HUES48 (cell line): ENCODE results near the gene GADD45B.
"Not testable (repeated sequence)": the region's sequence is repeated elsewhere in the genome, so short reads cannot be mapped to it uniquely, and the experiment has no call there.

Experiments
- H3K27ac ChIP-seq: one replicate; pipeline ENCODE4 v1.7.0; 2013; ENCODE audit warnings: low read depth, low read length, inconsistent platforms
- H3K27me3 ChIP-seq: 2 replicates; pipeline ENCODE4 v1.6.1; 2013; ENCODE audit warnings: mild to moderate bottlenecking, low read length; ENCODE audit not compliant: control insufficient read depth, insufficient read depth
- H3K36me3 ChIP-seq: 2 replicates; pipeline ENCODE4 v1.6.1; 2013; ENCODE audit warnings: low read length; ENCODE audit not compliant: control insufficient read depth, insufficient read depth
- H3K4me1 ChIP-seq: 2 replicates; pipeline ENCODE4 v1.6.1; 2013; ENCODE audit warnings: mild to moderate bottlenecking, low read length; ENCODE audit not compliant: control insufficient read depth, insufficient read depth
- H3K4me3 ChIP-seq: 2 replicates; pipeline ENCODE4 v1.5.1; 2013; ENCODE audit warnings: mild to moderate bottlenecking, low read depth, low read length
- H3K9ac ChIP-seq: 2 replicates; pipeline ENCODE4 v1.6.1; 2013; ENCODE audit warnings: mild to moderate bottlenecking, low read depth, low read length, moderate library complexity
- H3K9me3 ChIP-seq: 2 replicates; pipeline ENCODE4 v1.6.1; 2013; ENCODE audit warnings: low read length; ENCODE audit not compliant: control insufficient read depth, insufficient read depth

GADD45B gene

DNA sequence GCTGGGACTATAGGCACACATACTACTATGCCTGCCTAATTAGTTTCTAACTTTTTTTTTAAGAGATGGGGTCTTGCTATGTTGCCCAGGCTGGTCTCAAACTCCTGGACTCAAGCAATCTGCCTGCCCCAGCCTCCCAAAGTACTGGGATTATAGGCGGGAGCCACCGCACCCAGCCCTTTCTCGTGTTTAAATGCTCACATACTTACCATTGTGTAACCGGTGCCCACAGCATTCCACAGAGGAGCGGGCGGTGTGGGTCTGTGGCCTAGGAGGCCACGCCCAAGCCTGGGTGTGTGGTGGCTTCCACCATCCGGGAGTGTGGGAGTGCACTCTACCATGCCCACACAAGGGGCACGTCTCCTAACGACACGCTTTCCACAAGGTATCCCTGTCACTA lies 26.9 kb upstream of the GADD45B start:
- no peak overlapping the region for H3K27ac ChIP-seq
- no peaks in the 10 kb centered on the region for H3K4me1 ChIP-seq
- peaks cover 22% of the 10 kb centered on the region for H3K36me3 ChIP-seq
- H3K9ac ChIP-seq = no peak overlapping the region
- no peak overlapping the region for H3K4me3 ChIP-seq
- no peaks in the 10 kb centered on the region for H3K9me3 ChIP-seq
- no peaks in the 10 kb centered on the region for H3K27me3 ChIP-seq

- no peaks in the 10 kb centered on the region; the same call in 1 of the 2 replicates for H3K4me1 ChIP-seq
- no peak overlapping the region for H3K9ac ChIP-seq
- H3K36me3 ChIP-seq = peaks cover 15% of the 10 kb centered on the region; the same call in 1 of the 2 replicates
- no peak overlapping the region for H3K27ac ChIP-seq
- H3K27me3 ChIP-seq = no peaks in the 10 kb centered on the region
- no peak overlapping the region for H3K4me3 ChIP-seq
- no peaks in the 10 kb centered on the region for H3K9me3 ChIP-seq
Observed at GRCh38 chr19:2451138-2451537, 24.8 kb upstream of the GADD45B start.

DNA sequence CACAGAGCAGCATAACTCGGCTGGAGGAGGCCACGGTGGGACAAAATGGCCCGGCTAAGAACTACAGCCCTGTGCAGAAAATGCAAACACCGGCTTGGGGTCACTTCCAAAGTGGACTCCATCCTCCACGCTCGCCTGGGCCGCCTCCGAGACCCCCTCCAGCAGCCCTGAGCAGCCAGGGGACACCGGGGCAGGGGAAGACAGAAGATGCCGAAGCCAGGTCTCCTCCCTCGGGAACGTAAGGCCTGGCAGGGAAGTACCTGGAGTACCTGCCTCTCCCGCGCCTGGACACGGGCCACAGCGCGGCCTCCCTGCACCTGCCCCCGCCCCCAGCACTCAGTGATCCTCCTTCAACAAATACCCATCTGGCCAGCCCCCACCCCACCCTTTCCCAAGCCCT lies 24.2 kb upstream of the GADD45B start:
- Histone ChIP-seq H3K4me3 (no peak overlapping the region), H3K36me3 (peaks cover 15% of the 10 kb centered on the region; the same call in 1 of the 2 replicates), H3K27ac (no peak overlapping the region), H3K4me1 (no peaks in the 10 kb centered on the region; the same call in 1 of the 2 replicates), H3K27me3 (no peaks in the 10 kb centered on the region), H3K9me3 (no peaks in the 10 kb centered on the region), H3K9ac (no peak overlapping the region)

GRCh38 chr19:2453431-2454025 lies 22.4 kb upstream of the GADD45B start:
- H3K9ac ChIP-seq = 0 out of 2 replicates have a peak overlapping the region, but pooled peaks have one; percentile 18
- H3K27ac ChIP-seq = no peak overlapping the region
- no peak overlapping the region for H3K4me3 ChIP-seq
- no peaks in the 10 kb centered on the region; the same call in 1 of the 2 replicates for H3K4me1 ChIP-seq
- no peaks in the 10 kb centered on the region for H3K27me3 ChIP-seq
- H3K36me3 ChIP-seq = peaks cover 15% of the 10 kb centered on the region; the same call in 1 of the 2 replicates
- no peaks in the 10 kb centered on the region for H3K9me3 ChIP-seq

DNA sequence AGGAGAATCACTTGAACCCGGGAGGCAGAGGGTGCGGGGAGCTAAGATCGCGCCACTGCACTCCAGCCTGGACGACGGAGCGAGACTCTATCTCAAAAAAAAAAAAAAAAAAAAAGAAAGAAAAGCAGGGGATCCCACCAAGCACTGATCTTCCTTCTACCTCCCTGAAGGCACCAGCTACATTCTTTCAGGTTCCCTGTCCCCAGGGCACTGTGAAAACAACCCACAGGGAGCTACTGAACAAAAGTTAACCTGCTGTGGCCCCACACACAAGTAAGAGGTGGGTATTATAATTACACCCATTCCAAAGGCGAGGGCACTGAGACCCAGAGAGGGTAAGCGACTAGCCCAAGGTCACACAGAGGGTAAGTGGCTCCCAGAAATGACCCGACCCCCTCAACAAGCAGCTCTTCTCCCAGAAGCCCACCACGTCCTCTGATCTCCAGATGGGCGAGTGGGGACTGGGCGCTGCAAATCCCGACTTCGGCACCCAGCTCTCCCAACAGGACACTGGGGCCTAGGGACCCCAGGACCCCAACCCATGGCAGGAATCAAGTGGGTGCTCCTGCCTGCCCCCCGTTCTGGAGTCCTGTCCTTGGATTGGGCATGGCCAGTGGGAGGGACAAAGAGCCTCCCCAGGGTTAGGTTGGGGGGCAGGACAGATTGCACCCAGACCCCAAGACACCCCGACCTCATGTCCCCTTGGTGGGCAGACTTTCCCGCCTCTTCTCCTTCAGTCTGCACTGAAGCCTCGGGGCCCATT lies 21.5 kb upstream of the GADD45B start:
- Histone ChIP-seq H3K9ac (no peak overlapping the region), H3K27me3 (no peaks in the 10 kb centered on the region), H3K36me3 (peaks cover 9% of the 10 kb centered on the region; the same call in 1 of the 2 replicates), H3K4me1 (no peaks in the 10 kb centered on the region; the same call in 1 of the 2 replicates), H3K4me3 (no peak overlapping the region), H3K27ac (no peak overlapping the region), H3K9me3 (no peaks in the 10 kb centered on the region)

GRCh38 chr19:2454962-2455850 lies 20.7 kb upstream of the GADD45B start:
- Histone ChIP-seq H3K27ac (peak overlapping the region; percentile 61), H3K27me3 (no peaks in the 10 kb centered on the region), H3K4me3 (peak overlapping the region; percentile 85), H3K36me3 (peaks cover 9% of the 10 kb centered on the region; the same call in 1 of the 2 replicates), H3K4me1 (no peaks in the 10 kb centered on the region; the same call in 1 of the 2 replicates), H3K9ac (0 out of 2 replicates have a peak overlapping the region, but pooled peaks have one; percentile 18), H3K9me3 (no peaks in the 10 kb centered on the region)

DNA sequence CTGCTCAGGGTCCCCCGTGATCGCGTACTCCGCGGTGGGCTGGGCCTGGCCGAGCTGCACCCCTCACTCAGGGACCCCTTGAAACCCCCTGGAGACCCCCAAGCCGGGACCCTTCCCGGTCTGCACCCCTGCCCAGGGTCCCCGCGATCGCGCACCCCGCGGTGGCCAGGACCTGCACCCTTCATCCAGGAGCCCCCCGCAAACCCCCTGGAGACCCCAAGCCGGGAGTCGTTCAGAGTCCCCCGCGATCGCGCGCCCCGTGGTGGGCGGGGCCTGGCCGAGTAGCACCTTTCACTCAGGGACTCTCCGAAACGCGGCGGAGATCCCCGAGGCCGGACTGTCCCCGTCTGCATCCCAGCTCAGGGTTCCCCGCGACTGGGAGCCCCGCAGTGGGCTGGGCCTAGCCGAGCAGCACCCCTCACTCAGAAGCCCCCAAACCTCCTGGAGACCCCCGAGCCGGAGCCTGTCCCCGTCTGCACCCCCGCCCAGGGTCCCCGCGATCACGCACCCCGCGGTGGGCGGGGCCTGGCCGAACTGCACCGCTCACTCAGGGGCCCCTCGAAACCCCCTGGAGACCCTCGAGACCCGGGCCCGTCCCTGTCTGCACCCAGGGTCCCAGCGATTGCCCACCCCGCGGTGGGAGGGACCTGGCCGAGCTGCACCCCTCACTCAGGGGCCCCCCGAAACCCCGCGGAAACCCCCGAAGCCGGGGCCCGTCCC lies 19.9 kb upstream of the GADD45B start:
- Histone ChIP-seq H3K4me3 (peak overlapping the region; percentile 85), H3K9ac (peak overlapping the region; percentile 77; the same call in 1 of the 2 replicates), H3K27me3 (no peaks in the 10 kb centered on the region), H3K27ac (peak overlapping the region; percentile 61), H3K36me3 (peaks cover 6% of the 10 kb centered on the region; the same call in 1 of the 2 replicates), H3K4me1 (no peaks in the 10 kb centered on the region; the same call in 1 of the 2 replicates), H3K9me3 (no peaks in the 10 kb centered on the region)

DNA sequence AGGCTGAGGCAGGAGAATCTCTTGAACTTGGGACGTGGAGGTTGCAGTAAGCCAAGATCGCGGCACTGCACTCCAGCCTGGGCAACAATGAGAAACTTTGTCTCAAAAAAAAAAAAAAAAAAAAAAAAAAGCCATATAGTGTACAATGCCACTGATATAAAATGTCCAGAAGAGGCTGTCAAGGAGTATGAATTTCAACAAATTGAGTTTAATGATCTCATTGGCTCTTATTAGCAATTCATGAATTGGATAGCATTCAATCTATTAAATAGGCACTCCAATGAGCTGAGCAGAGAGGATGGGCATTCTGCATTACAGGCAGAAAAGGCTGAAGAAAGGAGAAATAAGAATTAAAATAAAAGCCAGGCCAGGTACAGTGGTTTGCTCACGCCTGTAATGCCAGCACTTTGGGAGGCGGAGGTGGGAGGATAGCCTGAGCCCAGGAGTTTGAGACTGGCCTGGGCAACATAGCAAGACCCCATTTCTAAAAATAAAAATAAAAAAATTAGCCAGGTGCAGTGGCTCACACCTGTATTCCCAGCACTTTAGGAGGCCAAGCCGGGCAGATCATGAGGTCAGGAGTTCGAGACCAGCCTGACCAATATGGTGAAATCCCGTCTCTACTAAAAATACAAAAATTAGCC lies 18.4 kb upstream of the GADD45B start:
- Histone ChIP-seq H3K27me3 (no peaks in the 10 kb centered on the region), H3K27ac (peak overlapping the region; percentile 69), H3K36me3 (no peaks in the 10 kb centered on the region), H3K4me3 (no peak overlapping the region), H3K9ac (no peak overlapping the region), H3K9me3 (no peaks in the 10 kb centered on the region), H3K4me1 (no peaks in the 10 kb centered on the region; the same call in 1 of the 2 replicates)

DNA sequence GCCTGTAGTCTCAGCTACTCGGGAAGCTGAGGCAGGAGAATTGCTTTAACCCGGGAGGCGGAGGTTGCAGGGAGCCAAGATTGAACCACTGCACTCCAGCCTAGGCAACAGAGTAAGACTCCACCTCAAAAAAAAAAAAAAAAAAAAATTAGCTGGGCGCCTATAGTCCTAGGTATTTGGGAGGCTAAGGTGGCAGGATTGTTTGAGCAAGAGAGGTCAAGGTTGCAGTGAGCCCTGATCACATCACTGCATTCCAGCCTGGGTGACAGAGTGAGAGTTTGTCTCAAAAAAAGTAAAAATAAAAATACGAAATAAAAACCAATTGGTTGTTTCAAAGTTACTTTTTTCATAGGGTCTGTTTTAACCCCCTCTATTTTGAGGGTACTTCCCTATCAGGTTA lies 17.9 kb upstream of the GADD45B start:
- Histone ChIP-seq H3K36me3 (no peaks in the 10 kb centered on the region), H3K27ac (no peak overlapping the region), H3K9ac (no peak overlapping the region), H3K4me3 (no peak overlapping the region), H3K9me3 (no peaks in the 10 kb centered on the region), H3K27me3 (no peaks in the 10 kb centered on the region), H3K4me1 (no peaks in the 10 kb centered on the region; the same call in 1 of the 2 replicates)

GRCh38 chr19:2458776-2459175 lies 17.2 kb upstream of the GADD45B start:
- H3K9ac ChIP-seq, H3K4me3 ChIP-seq, H3K9me3 ChIP-seq, H3K4me1 ChIP-seq, H3K36me3 ChIP-seq, H3K27me3 ChIP-seq, H3K27ac ChIP-seq: not testable (repeated sequence)
